ENCODE measurements around the gene HNRNPA1L2.
"Not testable (repeated sequence)": the region's sequence is repeated elsewhere in the genome, so short reads cannot be mapped to it uniquely, and the experiment has no call there.

HNRNPA1L2 gene

DNA sequence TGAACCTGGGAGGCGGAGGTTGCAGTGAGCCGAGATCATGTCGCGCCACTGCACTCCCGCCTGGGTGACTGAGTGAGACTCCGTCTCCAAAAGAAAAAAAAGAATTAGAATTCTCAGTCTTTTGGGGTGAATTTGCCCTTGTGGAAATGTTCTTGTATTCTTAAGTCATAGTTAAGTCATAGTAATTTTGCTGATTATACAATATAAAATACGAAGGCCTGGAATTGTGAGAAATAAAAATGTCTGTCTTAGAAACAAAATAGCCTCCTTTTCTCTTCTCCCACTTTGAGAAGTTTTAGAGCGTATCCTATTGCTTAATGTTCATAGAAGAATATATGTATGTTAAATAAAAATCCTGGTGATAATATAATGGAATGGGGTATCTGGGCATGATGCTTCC, 28.5 kb downstream of the HNRNPA1L2 start:
- TF ChIP-seq FOXM1 (IDR thresholded peaks at IDR 0.05; ENCODE audit: borderline replicate concordance) (no peak), SP1 (IDR thresholded peaks at IDR 0.05) (no peak), ARNT (IDR thresholded peaks at IDR 0.05) (no peak), LEF1 (IDR thresholded peaks at IDR 0.05; ENCODE audit: borderline replicate concordance) (no peak), NFRKB (IDR thresholded peaks at IDR 0.05) (no peak), FOXA1 (IDR thresholded peaks at IDR 0.05) (no peak), BHLHE40 (IDR thresholded peaks at IDR 0.05; ENCODE audit: borderline replicate concordance) (no peak), ZNF384 (IDR thresholded peaks at IDR 0.05) (no peak), ELF4 (IDR thresholded peaks at IDR 0.05) (no peak), TARDBP (IDR thresholded peaks at IDR 0.05) (no peak), L3MBTL2 (conservative IDR thresholded peaks at IDR 0.05) (no peak), HDGF (IDR thresholded peaks at IDR 0.05; ENCODE audit: borderline replicate concordance) (no peak), CTBP1 (IDR thresholded peaks at IDR 0.05; ENCODE audit: borderline replicate concordance) (no peak), FOXK2 (IDR thresholded peaks at IDR 0.05) (no peak), SUZ12 (IDR thresholded peaks at IDR 0.05) (no peak)
- TF ChIP-seq, protein P1, sequence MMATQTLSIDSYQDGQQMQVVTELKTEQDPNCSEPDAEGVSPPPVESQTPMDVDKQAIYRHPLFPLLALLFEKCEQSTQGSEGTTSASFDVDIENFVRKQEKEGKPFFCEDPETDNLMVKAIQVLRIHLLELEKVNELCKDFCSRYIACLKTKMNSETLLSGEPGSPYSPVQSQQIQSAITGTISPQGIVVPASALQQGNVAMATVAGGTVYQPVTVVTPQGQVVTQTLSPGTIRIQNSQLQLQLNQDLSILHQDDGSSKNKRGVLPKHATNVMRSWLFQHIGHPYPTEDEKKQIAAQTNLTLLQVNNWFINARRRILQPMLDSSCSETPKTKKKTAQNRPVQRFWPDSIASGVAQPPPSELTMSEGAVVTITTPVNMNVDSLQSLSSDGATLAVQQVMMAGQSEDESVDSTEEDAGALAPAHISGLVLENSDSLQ (IDR thresholded peaks at IDR 0.05) = no peak
- POLR2A ChIA-PET = no interaction called here
- CTCF ChIA-PET = no interaction called here
- DNase-seq (ENCODE audit: extremely low spot score) = no peak

DNA sequence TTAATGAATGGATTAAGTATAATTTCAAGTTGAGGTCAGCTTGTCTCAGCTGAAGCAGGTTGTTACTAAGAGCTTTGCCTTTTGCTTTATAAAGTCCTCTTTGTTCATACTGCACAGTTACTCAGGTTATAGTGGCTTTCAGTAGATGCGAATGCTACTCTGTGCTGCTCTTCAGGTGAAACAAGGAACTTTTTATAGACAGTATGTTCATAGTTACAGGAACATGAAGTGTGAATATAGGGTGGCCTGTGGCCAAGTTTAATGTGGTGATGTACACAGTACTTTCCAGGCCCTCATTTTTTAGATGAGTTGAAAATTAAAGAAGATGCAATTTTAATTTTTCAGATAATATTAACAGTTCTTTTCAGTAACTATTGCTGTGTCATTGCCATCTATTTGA, 31.2 kb downstream of the HNRNPA1L2 start:
- CTCF ChIA-PET = no interaction called here
- POLR2A ChIA-PET = no interaction called here
- TF ChIP-seq FOXK2 (IDR thresholded peaks at IDR 0.05) (no peak), ARNT (IDR thresholded peaks at IDR 0.05) (no peak), HDGF (IDR thresholded peaks at IDR 0.05; ENCODE audit: borderline replicate concordance) (no peak), CTBP1 (IDR thresholded peaks at IDR 0.05; ENCODE audit: borderline replicate concordance) (no peak), SP1 (IDR thresholded peaks at IDR 0.05) (no peak), ELF4 (IDR thresholded peaks at IDR 0.05) (no peak), FOXA1 (IDR thresholded peaks at IDR 0.05) (no peak), L3MBTL2 (conservative IDR thresholded peaks at IDR 0.05) (no peak), ZNF384 (IDR thresholded peaks at IDR 0.05) (no peak), BHLHE40 (IDR thresholded peaks at IDR 0.05; ENCODE audit: borderline replicate concordance) (no peak), NFRKB (IDR thresholded peaks at IDR 0.05) (no peak), FOXM1 (IDR thresholded peaks at IDR 0.05; ENCODE audit: borderline replicate concordance) (no peak), LEF1 (IDR thresholded peaks at IDR 0.05; ENCODE audit: borderline replicate concordance) (no peak), SUZ12 (IDR thresholded peaks at IDR 0.05) (no peak), TARDBP (IDR thresholded peaks at IDR 0.05) (no peak)
- TF ChIP-seq, protein P1 (IDR thresholded peaks at IDR 0.05) = no peak
- no peak for DNase-seq (ENCODE audit: extremely low spot score)

DNA sequence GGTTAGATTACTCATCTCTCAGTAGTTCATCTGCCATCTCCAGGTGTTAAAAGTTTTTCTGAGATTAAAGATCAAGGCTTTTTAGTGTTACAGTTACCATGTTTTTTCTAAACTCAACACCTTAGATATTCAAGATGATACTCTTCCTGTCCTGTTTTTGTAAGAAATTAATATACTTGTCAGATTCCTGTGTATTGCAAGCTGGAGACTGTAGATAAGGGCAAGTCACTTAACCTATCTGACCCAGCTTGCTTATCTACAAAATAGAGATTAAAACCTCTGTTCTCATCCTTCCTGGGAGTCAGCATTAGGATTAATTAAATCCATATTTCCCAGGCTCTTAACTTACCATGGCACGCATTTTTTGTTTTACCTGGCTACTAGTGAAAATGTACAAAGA, 35.6 kb downstream of the HNRNPA1L2 start:
- ChIA-PET CTCF (no interaction called here), POLR2A (no interaction called here)
- no peak for DNase-seq (ENCODE audit: extremely low spot score)
- TF ChIP-seq FOXM1 (IDR thresholded peaks at IDR 0.05; ENCODE audit: borderline replicate concordance) (no peak), FOXA1 (IDR thresholded peaks at IDR 0.05) (no peak), FOXK2 (IDR thresholded peaks at IDR 0.05) (no peak), ELF4 (IDR thresholded peaks at IDR 0.05) (no peak), HDGF (IDR thresholded peaks at IDR 0.05; ENCODE audit: borderline replicate concordance) (no peak), NFRKB (IDR thresholded peaks at IDR 0.05) (no peak), SP1 (IDR thresholded peaks at IDR 0.05) (no peak), TARDBP (IDR thresholded peaks at IDR 0.05) (no peak), CTBP1 (IDR thresholded peaks at IDR 0.05; ENCODE audit: borderline replicate concordance) (no peak), BHLHE40 (IDR thresholded peaks at IDR 0.05; ENCODE audit: borderline replicate concordance) (no peak), ARNT (IDR thresholded peaks at IDR 0.05) (no peak), LEF1 (IDR thresholded peaks at IDR 0.05; ENCODE audit: borderline replicate concordance) (no peak), L3MBTL2 (conservative IDR thresholded peaks at IDR 0.05) (no peak), ZNF384 (IDR thresholded peaks at IDR 0.05) (no peak), SUZ12 (IDR thresholded peaks at IDR 0.05) (no peak)
- TF ChIP-seq, protein P1 (IDR thresholded peaks at IDR 0.05) = no peak

DNA sequence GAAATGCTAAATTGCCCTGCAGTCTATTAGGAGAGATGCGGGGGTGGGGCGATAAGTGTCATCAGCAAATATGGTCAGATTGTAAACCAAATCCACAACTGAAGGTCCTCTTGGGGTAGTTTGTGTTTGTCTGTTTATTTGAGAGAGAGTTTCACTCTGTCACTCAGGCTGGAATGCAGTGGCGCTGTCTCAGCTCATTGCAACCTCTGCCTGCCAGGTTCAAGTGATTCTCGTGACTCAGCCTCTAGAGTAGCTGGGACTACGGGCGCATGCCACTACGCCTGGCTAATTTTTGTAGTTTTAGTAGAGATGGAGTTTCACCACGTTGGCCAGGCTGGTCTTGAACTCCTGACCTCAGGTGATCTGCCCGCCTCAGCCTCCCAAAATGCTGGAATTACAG, 43.6 kb downstream of the HNRNPA1L2 start:
- CTCF ChIA-PET; POLR2A ChIA-PET; DNase-seq (ENCODE audit: extremely low spot score): not testable (repeated sequence)

DNA sequence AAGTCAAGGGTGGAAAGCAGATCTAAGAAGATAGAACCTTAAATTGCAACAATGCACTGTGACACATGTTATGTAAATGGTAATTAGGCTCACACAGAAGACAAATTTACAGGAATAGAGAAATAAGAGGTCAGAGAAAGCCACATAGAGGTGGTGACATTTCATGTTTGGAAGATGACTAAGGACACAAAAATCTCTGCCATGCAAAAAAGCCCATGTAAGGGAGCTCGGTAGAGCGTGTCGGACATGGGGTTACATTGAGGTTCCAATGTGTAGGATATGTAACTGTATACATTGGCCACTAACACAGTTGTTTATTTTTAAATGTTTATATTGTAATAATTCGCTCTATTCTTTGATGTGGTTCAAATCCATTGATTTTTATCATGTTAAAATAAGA, 44.1 kb downstream of the HNRNPA1L2 start:
- no peak for TF ChIP-seq TARDBP (IDR thresholded peaks at IDR 0.05)
- TF ChIP-seq, protein P1 (IDR thresholded peaks at IDR 0.05) = no peak
- no peak for TF ChIP-seq SP1 (IDR thresholded peaks at IDR 0.05)
- TF ChIP-seq ZNF384 (IDR thresholded peaks at IDR 0.05) = no peak
- TF ChIP-seq NFRKB (IDR thresholded peaks at IDR 0.05) = no peak
- no peak for TF ChIP-seq ARNT (IDR thresholded peaks at IDR 0.05)
- TF ChIP-seq CTBP1 (IDR thresholded peaks at IDR 0.05; ENCODE audit: borderline replicate concordance) = no peak
- TF ChIP-seq L3MBTL2 (conservative IDR thresholded peaks at IDR 0.05) = no peak
- TF ChIP-seq HDGF (IDR thresholded peaks at IDR 0.05; ENCODE audit: borderline replicate concordance) = no peak
- no peak for TF ChIP-seq FOXA1 (IDR thresholded peaks at IDR 0.05)
- TF ChIP-seq LEF1 (IDR thresholded peaks at IDR 0.05; ENCODE audit: borderline replicate concordance) = no peak
- TF ChIP-seq SUZ12 (IDR thresholded peaks at IDR 0.05) = no peak
- TF ChIP-seq BHLHE40 (IDR thresholded peaks at IDR 0.05; ENCODE audit: borderline replicate concordance) = no peak
- TF ChIP-seq FOXK2 (IDR thresholded peaks at IDR 0.05) = no peak
- no peak for TF ChIP-seq FOXM1 (IDR thresholded peaks at IDR 0.05; ENCODE audit: borderline replicate concordance)
- no peak for DNase-seq (ENCODE audit: extremely low spot score)
- ChIA-PET POLR2A (no interaction called here), CTCF (no interaction called here)

Measured in HEK293T (cell line).